ENCODE data around the gene AIFM3. TPM values are rescaled to one million over a fixed set of nuclear protein-coding genes. Genes with fewer than 3 reads are reported as not detected.
A peak's percentile ranks its signal among the peaks of the same experiment; 100 is the strongest.
"Not testable (repeated sequence)": the region's sequence is repeated elsewhere in the genome, so short reads cannot be mapped to it uniquely, and the experiment has no call there.

The AIFM3 gene
- total RNA-seq, 1 donor from 2014 or later, result 4.5 TPM

- no peak for FAIRE-seq
These were observed 10.6 kb upstream of the AIFM3 start for GRCh38 chr22:20956258-20957101.

GRCh38 chr22:20957102-20957682, 9.9 kb upstream of the AIFM3 start:
- DNase-seq (ENCODE audit: low spot score in 2 of 2) (no peak), FAIRE-seq (no peak)

More at GRCh38 chr22:20956258-20957101, 10.6 kb upstream of the AIFM3 start:
- no peak for DNase-seq (ENCODE audit: low spot score in 2 of 2)

- DNase-seq (ENCODE audit: low spot score in 2 of 2), result peak in 1 of 2 donors; percentile 51
- FAIRE-seq, result no peak
These were observed 9.2 kb upstream of the AIFM3 start for GRCh38 chr22:20957683-20958431.

GRCh38 chr22:20959578-20960461, 7.2 kb upstream of the AIFM3 start:
- FAIRE-seq (no peak), DNase-seq (ENCODE audit: low spot score in 2 of 2) (no peak)

- FAIRE-seq, result no peak
These were observed 6.4 kb upstream of the AIFM3 start for GRCh38 chr22:20960609-20961008.

GRCh38 chr22:20962491-20962945, 4.5 kb upstream of the AIFM3 start:
- DNase-seq (ENCODE audit: low spot score in 2 of 2), result peak in 1 of 2 donors; percentile 19
- FAIRE-seq, result no peak

More at GRCh38 chr22:20960609-20961008, 6.4 kb upstream of the AIFM3 start:
- no peak for DNase-seq (ENCODE audit: low spot score in 2 of 2)

- FAIRE-seq (no peak), DNase-seq (ENCODE audit: low spot score in 2 of 2) (peak in 1 of 2 donors; percentile 12)
These were observed 3.6 kb upstream of the AIFM3 start for GRCh38 chr22:20963201-20964052.

GRCh38 chr22:20964090-20964798, 2.8 kb upstream of the AIFM3 start:
- no peak for FAIRE-seq
- DNase-seq (ENCODE audit: low spot score in 2 of 2), result no peak

GRCh38 chr22:20964799-20965103, 2.3 kb upstream of the AIFM3 start:
- no peak for FAIRE-seq
- DNase-seq (ENCODE audit: low spot score in 2 of 2), result no peak

- FAIRE-seq (no peak), DNase-seq (ENCODE audit: low spot score in 2 of 2) (peak in 1 of 2 donors; percentile 60)
These were observed 1.8 kb upstream of the AIFM3 start for GRCh38 chr22:20965104-20965887.

GRCh38 chr22:20965888-20966855, 883 bp upstream of the AIFM3 start:
- DNase-seq (ENCODE audit: low spot score in 2 of 2) (no peak), FAIRE-seq (no peak)

GRCh38 chr22:20967697-20968211, 699 bp downstream of the AIFM3 start:
- DNase-seq (ENCODE audit: low spot score in 2 of 2), result no peak
- no peak for FAIRE-seq

- DNase-seq (ENCODE audit: low spot score in 2 of 2) (no peak), FAIRE-seq (no peak)
These were observed 1.4 kb downstream of the AIFM3 start for GRCh38 chr22:20968281-20968977.

GRCh38 chr22:20970939-20971657, 4.0 kb downstream of the AIFM3 start:
- FAIRE-seq (no peak), DNase-seq (ENCODE audit: low spot score in 2 of 2) (no peak)

- not testable (repeated sequence) for DNase-seq (ENCODE audit: low spot score in 2 of 2); FAIRE-seq
These were observed 5.1 kb downstream of the AIFM3 start for GRCh38 chr22:20972014-20972694.

Data from frontal cortex (tissue), 4 donors.